Cardiac muscle cell (in vitro differentiated cells and primary cell): Measurements from ENCODE around the gene PRKG1. TPM values are rescaled to one million over a fixed set of nuclear protein-coding genes. Genes with fewer than 3 reads are reported as not detected.

Experiments used
- DNase-seq, 2 donors: peaks; one replicate each; pipeline versions ENCODE4 v3.0.0 to v3.0.0-alpha.2; 2010 to 2017; ENCODE audit warnings: low read depth in 1 of 2, low spot score in 1 of 2
- H3K27ac ChIP-seq: fragments of 200-600 bp; sonication (generic); 2 replicates; pipeline ENCODE4 v1.5.1; 2016
- H3K27me3 ChIP-seq: fragments of 200-600 bp; sonication (generic); 2 replicates; pipeline ENCODE4 v1.6.0; 2016; ENCODE audit warnings: control low read depth
- H3K36me3 ChIP-seq: fragments of 200-600 bp; sonication (generic); 2 replicates; pipeline ENCODE4 v1.5.1; 2016; ENCODE audit warnings: control low read depth
- H3K4me1 ChIP-seq: fragments of 200-600 bp; sonication (generic); 2 replicates; pipeline ENCODE4 v1.8.1; 2017; ENCODE audit warnings: low read depth, mild to moderate bottlenecking, mixed run types
- H3K4me3 ChIP-seq: fragments of 200-600 bp; sonication (generic); 2 replicates; pipeline ENCODE4 v1.5.1; 2016; ENCODE audit warnings: mild to moderate bottlenecking
- H3K9me3 ChIP-seq: fragments of 200-600 bp; sonication (generic); 2 replicates; pipeline ENCODE4 v1.5.1; 2017; ENCODE audit warnings: low read depth, mild to moderate bottlenecking, control low read depth
- CTCF ChIP-seq: IDR thresholded peaks from 2 replicates; pipeline ENCODE4 v1.5.1; 2012; ENCODE audit warnings: low read depth, mild to moderate bottlenecking, low read length
- polyA plus RNA-seq: library from polyadenylated mRNA; unstranded; fragments of >200 nt; fragmentation: Nextera tagmentation; extraction: Ambion mirVana; gene quantifications from 2 replicates; pipeline ENCODE4 v1.2.1, GENCODE V29; 2016
- total RNA-seq: library from RNA; depleted of rRNA; stranded (reverse); fragments of >200 nt; gene quantifications from 2 replicates; pipeline ENCODE4 v1.2.3, GENCODE V29; 2016

Gene PRKG1
- total and polyA plus RNA-seq, 2 experiments from 2014 or later = 2.9 to 13.3 TPM

GRCh38 chr10:51918884-51919325, 844.6 kb downstream of the PRKG1 start:
- Histone ChIP-seq H3K4me3 (no peak overlapping the region), H3K27ac (no peak overlapping the region), H3K27me3 (no peaks in the 10 kb centered on the region), H3K9me3 (no peaks in the 10 kb centered on the region), H3K36me3 (no peaks in the 10 kb centered on the region), H3K4me1 (no peaks in the 10 kb centered on the region)
- no peak for TF ChIP-seq CTCF
- peak in 1 of 2 donors; percentile 38 for DNase-seq

GRCh38 chr10:51920672-51921071, 846.4 kb downstream of the PRKG1 start:
- Histone ChIP-seq H3K27me3 (no peaks in the 10 kb centered on the region), H3K27ac (no peak overlapping the region), H3K9me3 (no peaks in the 10 kb centered on the region), H3K36me3 (no peaks in the 10 kb centered on the region), H3K4me3 (no peak overlapping the region), H3K4me1 (no peaks in the 10 kb centered on the region)
- TF ChIP-seq CTCF = no peak
- no peak for DNase-seq

DNA sequence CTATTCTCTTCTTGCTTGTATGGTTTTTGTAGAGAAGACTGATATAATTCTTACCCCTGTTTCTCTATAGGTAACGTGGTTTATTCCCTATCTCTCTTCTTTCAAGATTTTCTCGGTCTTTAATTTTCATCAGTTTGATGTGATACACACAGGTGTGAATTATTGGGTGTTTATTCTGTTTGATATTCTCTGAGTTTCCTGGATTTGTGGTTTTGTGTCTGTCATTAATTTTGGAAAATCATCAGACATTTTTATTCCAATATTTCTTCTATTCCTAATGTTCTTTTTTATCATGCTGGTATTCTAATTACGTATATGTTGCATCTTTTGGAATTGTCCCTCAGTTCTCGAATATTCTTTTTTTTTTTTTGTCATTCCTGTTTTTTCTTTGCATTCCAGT, 850.1 kb downstream of the PRKG1 start:
- Histone ChIP-seq H3K4me3 (no peak overlapping the region), H3K27ac (no peak overlapping the region), H3K27me3 (no peaks in the 10 kb centered on the region), H3K9me3 (no peaks in the 10 kb centered on the region), H3K4me1 (no peaks in the 10 kb centered on the region), H3K36me3 (no peaks in the 10 kb centered on the region)
- TF ChIP-seq CTCF = no peak
- no peak for DNase-seq

GRCh38 chr10:51926337-51926736, 852.0 kb downstream of the PRKG1 start:
- H3K9me3 ChIP-seq = no peaks in the 10 kb centered on the region
- no peaks in the 10 kb centered on the region for H3K36me3 ChIP-seq
- no peak for TF ChIP-seq CTCF
- no peak for DNase-seq
- no peak overlapping the region for H3K27ac ChIP-seq
- no peaks in the 10 kb centered on the region for H3K27me3 ChIP-seq
- no peaks in the 10 kb centered on the region for H3K4me1 ChIP-seq
- no peak overlapping the region for H3K4me3 ChIP-seq

DNA sequence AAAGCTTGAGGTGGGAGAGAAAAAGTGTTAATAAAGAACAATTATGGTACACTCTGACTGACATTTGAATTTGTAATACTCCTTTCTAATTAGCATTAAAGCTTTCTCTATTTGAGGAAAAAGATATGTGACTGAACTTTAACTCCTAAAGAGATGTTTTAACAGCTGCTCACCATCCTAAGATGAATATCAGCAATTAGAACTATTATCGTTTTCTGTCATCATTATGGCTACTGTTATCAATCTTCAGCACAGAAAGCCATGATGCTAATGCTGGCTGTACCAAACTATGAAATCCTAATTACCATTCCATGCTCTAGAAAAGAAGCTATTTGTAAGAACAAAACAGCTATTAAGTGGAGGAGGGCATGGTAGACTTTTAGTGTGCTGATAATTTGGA, 853.9 kb downstream of the PRKG1 start:
- no peak overlapping the region for H3K27ac ChIP-seq
- H3K4me3 ChIP-seq = no peak overlapping the region
- no peaks in the 10 kb centered on the region for H3K27me3 ChIP-seq
- DNase-seq = no peak
- H3K4me1 ChIP-seq = no peaks in the 10 kb centered on the region
- H3K9me3 ChIP-seq = no peaks in the 10 kb centered on the region
- H3K36me3 ChIP-seq = no peaks in the 10 kb centered on the region
- TF ChIP-seq CTCF = no peak

DNA sequence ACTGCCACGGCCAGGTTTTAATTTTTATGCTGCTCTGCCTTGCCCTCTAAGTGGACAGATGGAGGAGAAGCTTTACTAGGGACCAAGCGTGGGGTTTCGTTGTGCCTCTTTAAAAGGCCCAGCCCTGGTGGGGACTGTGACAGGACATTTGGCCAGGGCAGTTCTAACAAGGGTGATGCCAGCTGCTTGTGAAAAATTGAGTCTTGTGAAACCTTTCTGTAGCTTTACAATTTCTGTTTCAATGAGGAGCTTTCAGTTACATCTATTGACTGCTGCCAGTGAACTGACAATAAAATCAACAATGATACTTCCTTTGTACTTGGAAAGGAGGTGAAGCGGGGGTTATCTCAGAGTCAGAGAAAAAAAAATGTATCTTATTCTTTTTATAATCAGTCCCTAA, 858.2 kb downstream of the PRKG1 start:
- H3K9me3 ChIP-seq = no peaks in the 10 kb centered on the region
- DNase-seq = no peak
- no peak for TF ChIP-seq CTCF

More for the DNA sequence above, 858.2 kb downstream of the PRKG1 start:
- no peak overlapping the region for H3K27ac ChIP-seq
- H3K4me1 ChIP-seq = no peaks in the 10 kb centered on the region
- no peaks in the 10 kb centered on the region for H3K36me3 ChIP-seq
- no peak overlapping the region for H3K4me3 ChIP-seq
- H3K27me3 ChIP-seq = no peaks in the 10 kb centered on the region
